Common myeloid progenitor, CD34-positive (primary cell): ENCODE measurements around the gene RMI2.

ENCODE experiments used
- CTCF ChIA-PET: fragments of 350-600 bp; sonication (Branson Sonifier 250); formaldehyde crosslinking; loops from one replicate; lab custom pipeline; 2021; ENCODE audit warnings: antibody characterized with exemption; lab: Charles Lee
- POLR2A ChIA-PET: fragments of 350-600 bp; sonication (Branson Sonifier 250); formaldehyde crosslinking; loops from one replicate; lab custom pipeline; 2021; ENCODE audit warnings: antibody characterized with exemption; lab: Charles Lee
- DNase-seq, 3 donors: peaks; one replicate each; pipeline versions ENCODE4 v3.0.0 to v3.0.0-alpha.2; 2013
- H3K27ac ChIP-seq, 2 experiments: 1 replicate in 1 of 2; 2 replicates in 1 of 2; pipeline ENCODE4 v1.7.0; 2013; ENCODE audit warnings: inconsistent platforms in 2 of 2, low read length in 2 of 2, mild to moderate bottlenecking in 2 of 2, low read depth in 1 of 2, moderate library complexity in 1 of 2; ENCODE audit not compliant: severe bottlenecking in 2 of 2, insufficient read depth in 1 of 2, poor library complexity in 1 of 2
- H3K27me3 ChIP-seq, 5 experiments: replicated peaks in 2 of 5; 1 replicate in 3 of 5; 2 replicates in 2 of 5; pipeline versions ENCODE4 v1.6.1 to v1.7.0; 2013; ENCODE audit warnings: low read length in 4 of 5, mild to moderate bottlenecking in 2 of 5, moderate library complexity in 2 of 5, inconsistent platforms in 1 of 5; ENCODE audit not compliant: insufficient read depth in 5 of 5, control insufficient read depth in 4 of 5
- H3K36me3 ChIP-seq, 4 experiments: 1 replicate in 2 of 4; 2 replicates in 2 of 4; pipeline versions ENCODE4 v1.6.1 to v1.7.0; 2013; ENCODE audit warnings: low read length in 3 of 4, control low read depth in 1 of 4, mild to moderate bottlenecking in 1 of 4; ENCODE audit not compliant: control insufficient read depth in 4 of 4, insufficient read depth in 4 of 4
- H3K4me1 ChIP-seq, 4 experiments: 1 replicate in 3 of 4; 2 replicates in 1 of 4; pipeline versions ENCODE4 v1.6.1 to v1.7.1; 2013; ENCODE audit warnings: low read length in 3 of 4, mild to moderate bottlenecking in 3 of 4, control low read depth in 1 of 4, inconsistent platforms in 1 of 4, moderate library complexity in 1 of 4; ENCODE audit not compliant: control insufficient read depth in 4 of 4, insufficient read depth in 4 of 4; ENCODE audit errors: control extremely low read depth in 1 of 4
- H3K4me3 ChIP-seq, 7 experiments: 1 replicate in 4 of 7; 2 replicates in 3 of 7; pipeline versions ENCODE4 v1.5.1 to v1.7.0; 2013; ENCODE audit warnings: mild to moderate bottlenecking in 7 of 7, low read length in 6 of 7, moderate library complexity in 6 of 7, inconsistent platforms in 2 of 7, low read depth in 2 of 7, control low read depth in 1 of 7; ENCODE audit not compliant: insufficient read depth in 4 of 7, control insufficient read depth in 1 of 7; ENCODE audit errors: extremely low read depth in 1 of 7
- H3K9me3 ChIP-seq, 5 experiments: 1 replicate in 4 of 5; 2 replicates in 1 of 5; pipeline versions ENCODE4 v1.6.1 to v1.7.1; 2013; ENCODE audit warnings: low read length in 4 of 5, mild to moderate bottlenecking in 2 of 5, inconsistent platforms in 1 of 5, low read depth in 1 of 5, moderate library complexity in 1 of 5; ENCODE audit not compliant: control insufficient read depth in 4 of 5, insufficient read depth in 2 of 5; ENCODE audit errors: control extremely low read depth in 1 of 5
- WGBS: methylation state at CpG from one replicate; pipeline ENCODE4 v1.1.5; 2013; ENCODE audit not compliant: insufficient coverage; 5-methylcytosine and 5-hydroxymethylcytosine counted together

The RMI2 gene

GRCh38 chr16:11355862-11356261, 10.6 kb downstream of the RMI2 start:
- no peak overlapping the region for H3K27ac ChIP-seq
- 97% methylated on average over 8 of the region's 8 CpGs for WGBS

DNA sequence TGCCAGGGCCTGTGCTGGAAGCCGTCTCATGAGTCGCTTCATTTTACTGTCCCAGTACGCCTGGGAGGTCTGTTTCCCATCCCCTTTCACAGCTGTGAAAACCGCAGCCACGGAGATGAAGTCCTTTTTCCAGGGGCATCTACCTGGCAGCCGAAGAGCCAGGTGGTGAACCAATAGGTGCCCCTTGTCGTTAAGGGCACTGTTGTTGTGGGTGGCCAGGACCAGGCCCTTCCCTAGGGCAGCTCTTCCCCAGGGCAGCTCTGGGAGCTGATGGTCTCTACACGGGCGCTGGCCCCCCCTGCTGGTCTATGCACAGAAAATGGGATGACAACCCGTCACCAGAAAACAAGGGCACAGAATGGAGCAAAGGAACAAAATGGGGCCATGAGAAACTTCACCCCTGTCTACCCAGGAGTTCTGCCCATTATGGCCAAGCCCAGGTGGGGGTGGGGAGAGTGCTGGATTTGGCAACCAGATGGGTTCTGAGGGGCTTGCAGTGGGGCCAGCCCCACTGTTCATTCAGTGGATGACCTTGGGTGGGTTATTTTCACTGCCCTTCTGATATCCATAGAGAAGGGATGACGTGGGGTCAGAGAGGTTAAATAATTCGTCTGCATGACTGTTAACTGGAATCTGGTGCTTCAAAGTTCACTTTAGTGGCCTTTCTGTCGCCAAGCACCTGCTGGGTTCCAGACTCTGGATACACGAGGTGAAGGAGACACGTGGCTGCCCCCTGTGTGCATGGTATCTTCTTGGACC, 11.5 kb downstream of the RMI2 start:
- ChIA-PET CTCF (interaction anchor here (0.7 to 8.5 kb wide), 21 partner anchors 10 to 414 kb away, joined by 3 to 76 read pairs (median 4); partner anchors contain the start of genes DEXI and SOCS1), POLR2A (no interaction called here)
- H3K27ac ChIP-seq, result no peak overlapping the region
- H3K27me3 ChIP-seq, result peaks cover 0 to 42% (median 25%) of the 10 kb centered on the region in 5 experiments
- peaks cover 0 to 3% (median 0%) of the 10 kb centered on the region in 5 experiments for H3K9me3 ChIP-seq
- no peak overlapping the region for H3K4me3 ChIP-seq
- peak; percentile 44 to 46 (median 45) for DNase-seq
- WGBS, result 92% methylated on average over 12 of the region's 15 CpGs
- peaks cover 0 to 2% (median 0%) of the 10 kb centered on the region in 4 experiments for H3K36me3 ChIP-seq
- H3K4me1 ChIP-seq, result peaks cover 14 to 40% (median 33%) of the 10 kb centered on the region in 4 experiments

More at GRCh38 chr16:11355862-11356261, 10.6 kb downstream of the RMI2 start:
- DNase-seq, result no peak
- peaks cover 0 to 6% (median 4%) of the 10 kb centered on the region in 4 experiments for H3K36me3 ChIP-seq
- H3K4me3 ChIP-seq, result no peak overlapping the region
- peaks cover 0 to 3% (median 0%) of the 10 kb centered on the region in 5 experiments for H3K9me3 ChIP-seq
- POLR2A ChIA-PET, result no interaction called here
- peaks cover 0 to 34% (median 22%) of the 10 kb centered on the region in 5 experiments for H3K27me3 ChIP-seq
- peaks cover 11 to 32% (median 26%) of the 10 kb centered on the region in 4 experiments for H3K4me1 ChIP-seq
- CTCF ChIA-PET, result interaction anchor here (0.7 to 8.5 kb wide), 14 partner anchors 15 to 395 kb away, joined by 3 to 76 read pairs (median 4); partner anchors contain the start of gene SOCS1

DNA sequence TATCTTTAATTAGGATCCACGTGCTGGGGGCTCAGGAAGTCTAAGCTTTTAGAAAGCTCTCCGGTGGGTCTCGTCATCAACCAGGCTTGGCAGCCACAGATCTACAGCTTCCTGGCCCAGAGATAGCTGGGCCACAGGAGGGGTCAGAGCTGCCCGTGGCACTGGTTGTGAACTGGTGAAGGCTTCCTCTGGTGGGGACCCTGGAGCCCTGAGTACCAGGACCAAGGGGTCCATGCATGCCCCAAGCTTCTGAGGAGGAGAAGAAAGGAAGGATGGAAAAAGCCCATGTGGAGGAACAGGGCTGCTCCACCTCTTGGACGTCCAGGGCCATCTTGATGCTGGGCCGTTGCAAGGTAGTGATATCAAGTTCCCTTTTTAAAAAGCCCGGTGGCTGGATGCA, 13.3 kb downstream of the RMI2 start:
- Histone ChIP-seq H3K9me3 (no peaks in the 10 kb centered on the region), H3K4me3 (no peak overlapping the region), H3K36me3 (no peaks in the 10 kb centered on the region), H3K27me3 (peaks cover 0 to 52% (median 25%) of the 10 kb centered on the region in 5 experiments), H3K4me1 (peaks cover 17 to 53% (median 40%) of the 10 kb centered on the region in 4 experiments), H3K27ac (no peak overlapping the region)
- 59% methylated on average over 7 of the region's 7 CpGs for WGBS
- ChIA-PET CTCF (interaction anchor here (0.9 to 8.5 kb wide), 7 partner anchors 12 to 394 kb away, joined by 3 to 76 read pairs (median 7); partner anchors contain the start of gene SOCS1), POLR2A (interaction anchor here (0.6 to 1.5 kb wide), 3 partner anchors 102 to 199 kb away, joined by 3 to 6 read pairs (median 5); partner anchors contain the start of gene SOCS1)
- no peak for DNase-seq

- Histone ChIP-seq H3K9me3 (no peaks in the 10 kb centered on the region), H3K4me3 (no peak overlapping the region), H3K27me3 (peaks cover 0 to 55% (median 25%) of the 10 kb centered on the region in 5 experiments), H3K36me3 (no peaks in the 10 kb centered on the region), H3K4me1 (peaks cover 17 to 45% (median 33%) of the 10 kb centered on the region in 4 experiments), H3K27ac (no peak overlapping the region)
- ChIA-PET POLR2A (interaction anchor here (1.2 to 1.5 kb wide), 2 partner anchors 103 to 200 kb away, joined by 3 to 5 read pairs; partner anchors contain the start of gene SOCS1), CTCF (interaction anchor here (1.1 to 8.5 kb wide), 7 partner anchors 11 to 395 kb away, joined by 3 to 76 read pairs (median 13); partner anchors contain the start of gene SOCS1)
- no peak for DNase-seq
- WGBS, result 81% methylated on average over 4 of the region's 5 CpGs
Observed at GRCh38 chr16:11359370-11359769, 14.1 kb downstream of the RMI2 start.

GRCh38 chr16:11360641-11361373, 15.5 kb downstream of the RMI2 start:
- 88% methylated on average over 8 of the region's 13 CpGs for WGBS
- ChIA-PET POLR2A (no interaction called here), CTCF (interaction anchor here (1.2 to 5.2 kb wide), 3 partner anchors 10 to 396 kb away, joined by 3 to 37 read pairs (median 13); no protein-coding TSS in a partner anchor)
- H3K4me3 ChIP-seq, result no peak overlapping the region
- H3K4me1 ChIP-seq, result peaks cover 7 to 31% (median 20%) of the 10 kb centered on the region in 4 experiments
- no peak for DNase-seq
- H3K9me3 ChIP-seq, result no peaks in the 10 kb centered on the region
- peaks cover 0 to 62% (median 25%) of the 10 kb centered on the region in 5 experiments for H3K27me3 ChIP-seq
- no peak overlapping the region for H3K27ac ChIP-seq
- H3K36me3 ChIP-seq, result no peaks in the 10 kb centered on the region

DNA sequence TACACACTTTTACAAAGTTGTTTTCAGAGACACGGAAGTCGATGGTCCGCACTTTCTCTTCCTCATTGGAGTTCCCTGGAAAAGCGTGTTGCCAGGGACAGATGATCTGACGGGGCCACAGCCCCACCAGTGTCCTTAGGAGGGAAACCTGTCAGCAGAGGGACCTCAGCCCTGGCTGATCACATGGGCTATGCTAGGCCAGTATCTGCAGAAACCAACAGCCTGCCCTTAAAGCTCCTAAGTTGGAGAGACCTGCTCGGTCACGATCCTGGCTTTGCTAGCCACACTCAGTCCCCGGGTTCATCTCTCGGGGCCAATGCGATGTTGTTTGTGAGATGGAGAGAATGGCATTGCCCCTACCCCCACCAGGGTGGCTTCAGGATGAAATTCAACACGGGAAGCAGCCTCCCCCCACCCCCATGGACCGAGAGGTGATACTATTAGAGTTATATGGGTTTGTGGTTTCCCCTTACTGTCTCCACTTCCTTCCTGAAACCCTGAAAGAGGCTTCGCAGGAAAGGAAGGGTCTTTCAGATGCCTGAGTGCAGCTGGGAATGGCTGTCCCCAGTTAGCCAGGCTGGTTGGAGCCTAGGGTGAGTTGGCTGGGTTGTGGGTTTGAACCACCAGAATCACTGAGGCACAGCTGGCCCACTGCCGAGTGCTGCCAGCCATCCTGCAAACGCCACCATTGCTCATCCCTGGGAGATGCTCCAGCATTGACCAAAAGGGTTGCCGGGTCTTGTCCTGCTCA, 16.6 kb downstream of the RMI2 start:
- Histone ChIP-seq H3K27ac (no peak overlapping the region), H3K4me3 (peak overlapping the region in 5 of 7 experiments; percentile 15 to 61 (median 31)), H3K4me1 (peaks cover 6 to 27% (median 17%) of the 10 kb centered on the region in 4 experiments), H3K9me3 (no peaks in the 10 kb centered on the region), H3K27me3 (peaks cover 0 to 65% (median 25%) of the 10 kb centered on the region in 5 experiments), H3K36me3 (no peaks in the 10 kb centered on the region)
- peak; percentile 27 to 79 (median 68) for DNase-seq
- POLR2A ChIA-PET, result interaction anchor here (0.6 kb wide), 1 partner anchor 263 kb away, joined by 5 read pairs; no protein-coding TSS in a partner anchor
- 0% methylated on average over 8 of the region's 16 CpGs for WGBS
- CTCF ChIA-PET, result interaction anchor here (0.6 to 4.0 kb wide), 3 partner anchors 9 to 98 kb away, joined by 3 to 13 read pairs (median 3); no protein-coding TSS in a partner anchor
